Activated CD4-positive, CD25-positive, alpha-beta regulatory T cell treated with anti-CD3 and anti-CD28 coated beads, Interleukin-2, amount 50 U/mL, for 16 hours (primary cell): ENCODE results near the gene CC2D2A.

Experiments
- DNase-seq: peaks from one replicate; pipeline ENCODE4 v3.0.0-alpha.2; 2020; ENCODE audit warnings: low read depth, low spot score

Gene CC2D2A

DNA sequence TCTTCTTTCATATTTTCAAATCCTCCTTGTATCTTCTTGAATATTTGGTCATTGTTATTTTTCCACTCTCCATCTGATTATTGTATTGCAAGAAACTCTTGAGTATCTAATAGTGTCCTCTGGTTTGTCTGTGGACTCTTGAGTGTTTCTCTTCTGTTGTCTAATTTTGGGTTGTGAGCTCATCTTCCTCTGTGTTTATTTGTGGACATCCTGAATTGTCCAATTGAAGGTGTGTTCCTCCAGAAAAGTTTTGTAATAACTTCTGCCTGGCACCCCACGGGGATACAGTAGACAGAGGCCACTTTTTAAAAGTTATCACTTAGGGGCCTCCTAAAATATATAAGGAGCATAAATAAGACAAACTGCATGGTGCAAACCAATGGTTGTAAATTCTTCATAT is 3.1 kb upstream of the CC2D2A start:
- no peak for DNase-seq

DNA sequence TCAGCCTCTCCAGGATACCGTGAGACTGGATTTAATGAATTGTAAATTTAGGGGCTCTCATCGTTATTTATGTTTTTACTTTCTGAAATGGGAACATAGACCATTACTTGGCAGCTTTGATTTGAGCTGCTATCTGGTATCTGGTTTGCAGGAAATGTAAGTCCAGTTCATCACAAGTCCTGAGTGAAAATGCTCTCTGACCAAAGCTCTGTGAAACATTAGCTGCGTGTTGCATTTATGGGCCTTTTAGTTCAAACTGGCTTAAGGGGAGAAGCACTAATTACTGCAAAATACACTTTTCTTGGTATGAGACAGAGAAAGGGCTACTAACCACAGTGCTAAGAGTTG is 420 bp downstream of the CC2D2A start:
- DNase-seq = no peak

DNA sequence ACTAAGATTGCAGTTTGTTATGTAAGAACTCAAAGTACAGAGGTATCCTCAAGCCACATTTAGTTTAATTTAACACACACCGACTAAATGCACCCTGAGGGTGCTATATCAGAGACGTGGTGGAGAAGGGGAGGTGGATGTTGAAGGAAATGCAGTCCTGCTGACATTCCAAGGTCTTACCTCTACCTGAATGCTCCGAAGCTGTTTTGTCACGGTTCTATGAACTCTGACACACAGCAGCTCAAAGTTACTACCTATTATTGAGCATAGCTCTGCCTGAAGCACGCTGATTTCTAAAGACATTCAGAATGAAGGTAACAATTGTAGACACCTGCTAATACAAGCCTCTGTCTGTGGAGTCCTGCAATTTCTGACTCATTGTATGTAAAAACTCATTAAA is 6.7 kb downstream of the CC2D2A start:
- DNase-seq = no peak

DNA sequence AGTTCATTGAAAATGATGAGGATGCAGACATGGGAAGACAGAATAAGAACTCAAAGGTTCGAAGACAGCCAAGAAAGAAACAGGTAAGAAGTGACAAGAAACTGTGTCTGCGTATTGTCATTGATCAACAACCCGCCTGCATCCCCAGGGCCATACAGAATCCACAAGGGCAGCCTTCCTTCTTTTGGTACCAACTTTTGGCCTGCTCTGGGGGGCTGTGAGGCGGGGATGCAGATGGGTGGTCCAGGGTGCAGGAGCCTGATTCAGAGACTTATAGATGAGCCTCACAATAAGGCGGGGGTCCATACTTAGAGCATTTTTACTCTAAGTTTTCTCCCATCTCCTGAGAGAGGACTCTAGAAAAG is 9.0 kb downstream of the CC2D2A start:
- no peak for DNase-seq

DNA sequence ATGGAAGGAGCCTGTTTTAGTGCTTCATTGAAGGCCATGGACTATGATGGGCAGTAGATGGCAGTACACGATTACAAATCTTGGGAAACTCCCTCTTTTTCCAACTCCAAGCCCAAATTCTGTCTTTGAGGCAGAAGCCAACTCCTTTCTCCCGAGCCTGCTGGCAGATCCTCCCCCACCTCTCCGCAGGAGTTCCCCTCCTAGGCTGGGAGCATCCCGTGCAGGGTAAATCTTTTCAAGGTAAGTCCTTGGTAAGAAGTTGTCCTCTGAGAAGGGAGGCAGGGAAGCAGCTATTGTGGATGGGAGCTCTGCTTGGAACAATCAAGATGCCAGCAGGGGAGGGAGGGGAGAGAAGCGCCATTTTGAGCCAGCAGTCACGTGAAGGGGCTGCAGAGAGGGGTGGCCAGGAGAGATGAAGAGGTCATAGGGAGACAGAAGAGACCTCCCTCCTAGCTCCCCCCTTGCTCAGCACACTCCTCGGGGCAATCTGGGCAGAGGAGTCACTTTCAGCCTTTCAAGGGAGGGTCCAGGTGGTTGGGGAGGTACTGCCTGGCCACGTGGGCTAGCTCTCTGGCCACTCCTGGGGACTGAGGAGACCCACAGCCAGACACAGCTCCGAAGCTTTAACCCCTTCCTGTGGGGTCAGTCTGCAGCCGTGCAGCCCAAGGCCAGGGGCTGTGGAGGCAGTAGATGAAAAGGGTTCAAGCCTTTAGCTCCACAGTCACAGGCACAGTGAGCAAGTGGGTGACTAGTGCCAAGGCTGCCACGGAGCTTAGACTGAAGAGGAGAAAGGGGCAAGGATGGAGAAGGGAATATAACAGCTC is 9.6 kb downstream of the CC2D2A start:
- DNase-seq = no peak

DNA sequence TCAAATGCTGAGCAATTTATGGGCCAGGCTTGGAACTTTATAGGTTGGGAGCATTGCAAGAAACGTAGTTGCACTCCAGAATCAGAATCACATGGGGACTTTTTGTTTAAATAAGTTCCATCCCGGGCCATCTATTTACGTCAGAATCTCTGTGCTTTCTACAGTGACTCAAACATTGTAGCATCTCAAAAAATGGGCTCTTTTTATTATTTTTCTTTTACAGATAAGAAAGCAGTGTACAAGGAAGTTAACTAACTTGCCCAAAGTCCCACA is 10.2 kb downstream of the CC2D2A start:
- no peak for DNase-seq

DNA sequence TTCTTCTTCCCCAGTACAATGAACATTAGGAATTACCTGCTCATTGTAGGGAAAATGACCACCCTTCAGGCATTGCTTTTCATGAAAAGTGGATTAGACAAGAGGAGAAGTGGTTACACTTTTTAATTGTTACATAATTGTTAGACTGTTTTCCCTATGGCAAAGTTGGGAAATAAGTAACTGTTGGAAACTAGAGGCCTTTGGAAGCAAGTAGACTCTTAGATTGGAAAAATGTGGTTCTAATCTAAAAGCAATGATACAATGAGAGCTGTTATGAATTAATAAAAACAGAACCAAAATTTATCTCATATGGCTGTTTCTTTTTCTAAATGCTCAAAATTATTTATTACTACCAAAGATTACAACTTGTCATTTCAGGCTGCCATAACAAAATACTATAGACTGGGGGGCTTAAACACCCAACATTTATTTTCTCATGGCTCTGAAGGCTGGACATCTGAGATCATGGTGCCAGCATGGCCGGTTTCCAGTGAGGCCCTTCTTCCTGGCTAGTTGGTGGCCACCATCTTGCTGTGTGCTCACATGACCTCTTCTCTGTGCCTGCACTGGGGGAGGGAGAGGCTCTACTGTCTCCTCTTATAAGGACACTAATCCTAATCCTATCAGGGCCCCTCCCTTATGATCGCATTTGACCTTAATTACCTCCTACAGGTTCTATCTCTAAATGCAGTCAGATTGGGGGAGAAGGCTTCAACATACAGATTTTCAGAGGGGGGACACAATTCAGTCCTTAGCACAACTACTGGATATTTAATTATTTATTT is 12.5 kb downstream of the CC2D2A start:
- DNase-seq = no peak

DNA sequence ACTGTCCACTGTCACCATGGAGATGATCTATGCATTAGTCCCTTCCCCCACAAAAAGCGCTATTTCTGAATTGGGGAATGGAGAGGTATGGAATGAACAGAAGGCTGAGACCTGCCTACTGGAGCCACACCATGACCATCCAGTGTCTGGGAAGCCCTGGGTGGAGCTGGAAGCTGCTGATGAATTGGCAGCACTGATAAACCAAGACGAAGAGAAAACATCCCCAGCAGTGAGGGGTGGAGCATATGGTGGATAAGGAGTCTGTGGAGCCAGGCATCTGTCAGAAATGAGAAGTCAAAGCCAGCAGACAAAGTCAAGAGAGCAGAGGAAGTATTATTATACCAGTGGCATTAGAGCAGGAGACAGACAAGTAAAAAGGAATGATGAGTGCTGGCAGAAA is 13.2 kb downstream of the CC2D2A start:
- no peak for DNase-seq

DNA sequence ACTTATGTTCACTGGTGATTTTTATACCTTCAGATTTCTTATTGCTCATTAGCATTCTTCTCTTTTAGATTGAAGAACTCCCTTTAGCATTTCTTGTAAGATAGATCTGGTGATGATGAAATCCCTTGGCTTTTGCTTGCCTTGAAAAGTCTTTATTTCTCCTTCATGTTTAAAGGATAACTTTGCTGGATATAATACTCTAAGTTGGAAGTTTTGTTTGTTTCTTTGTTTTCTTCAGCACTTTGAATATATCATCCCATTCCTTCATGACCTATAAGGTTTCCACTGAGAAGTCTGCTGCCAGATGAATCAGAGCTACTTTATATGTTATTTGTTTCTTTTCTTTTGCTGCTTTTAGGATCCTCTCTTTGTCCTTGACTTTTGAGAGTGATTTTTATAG is 18.5 kb downstream of the CC2D2A start:
- DNase-seq = no peak

DNA sequence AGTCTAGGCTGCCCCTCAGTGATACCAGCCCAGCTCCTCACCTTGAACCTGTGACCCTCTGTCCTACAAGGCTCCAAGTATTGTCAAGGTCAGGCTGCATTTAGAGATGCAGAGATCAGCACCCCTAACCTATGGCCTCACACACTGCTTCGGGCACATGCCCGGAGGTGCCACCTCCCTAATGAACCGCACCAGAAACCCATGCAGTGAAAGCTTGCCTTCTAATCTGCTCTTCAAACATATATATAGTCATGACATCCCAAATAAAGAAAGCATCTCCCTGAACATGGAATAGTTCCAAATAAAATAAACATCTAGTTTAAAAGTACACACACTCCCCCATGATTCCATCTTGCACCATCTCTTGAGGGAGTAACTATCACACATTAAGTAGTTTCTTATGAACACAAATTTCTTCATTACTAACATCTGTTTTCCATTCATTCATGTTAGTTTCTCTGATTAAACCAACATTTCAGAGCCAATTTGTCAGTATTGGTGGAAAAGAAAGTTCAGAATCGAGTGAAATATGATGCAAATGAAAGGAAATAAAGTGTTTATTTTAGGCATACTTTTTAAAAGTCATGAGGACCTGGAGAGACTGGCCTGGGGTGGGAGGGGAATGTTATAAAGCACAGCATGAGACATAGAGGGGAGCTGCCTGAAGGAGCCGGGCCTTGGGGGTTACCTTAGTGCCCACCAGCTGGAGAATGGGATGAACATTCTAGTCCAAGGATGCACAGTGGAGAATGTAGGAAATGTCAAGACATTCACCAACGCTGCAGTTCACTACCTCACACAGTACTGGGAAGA is 19.2 kb downstream of the CC2D2A start:
- DNase-seq = no peak

DNA sequence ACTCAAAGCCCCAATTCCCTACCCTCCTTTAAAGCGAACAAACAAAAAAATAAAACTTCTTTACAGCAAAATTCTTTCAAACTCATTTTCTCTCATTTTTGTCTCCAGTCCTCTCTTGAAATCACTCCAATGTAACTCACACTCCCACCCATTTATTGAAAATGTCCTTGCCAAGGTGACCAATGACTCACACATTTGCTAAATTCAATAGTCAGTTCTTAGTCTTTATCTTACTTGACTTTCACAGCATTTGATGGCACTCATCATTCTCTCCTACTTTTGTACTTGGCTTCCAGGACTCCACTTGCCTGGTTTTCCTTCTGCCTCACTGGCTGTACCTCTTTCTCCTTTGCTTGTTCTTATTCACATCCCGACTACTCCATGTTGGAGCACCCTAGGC is 19.9 kb downstream of the CC2D2A start:
- DNase-seq = no peak

DNA sequence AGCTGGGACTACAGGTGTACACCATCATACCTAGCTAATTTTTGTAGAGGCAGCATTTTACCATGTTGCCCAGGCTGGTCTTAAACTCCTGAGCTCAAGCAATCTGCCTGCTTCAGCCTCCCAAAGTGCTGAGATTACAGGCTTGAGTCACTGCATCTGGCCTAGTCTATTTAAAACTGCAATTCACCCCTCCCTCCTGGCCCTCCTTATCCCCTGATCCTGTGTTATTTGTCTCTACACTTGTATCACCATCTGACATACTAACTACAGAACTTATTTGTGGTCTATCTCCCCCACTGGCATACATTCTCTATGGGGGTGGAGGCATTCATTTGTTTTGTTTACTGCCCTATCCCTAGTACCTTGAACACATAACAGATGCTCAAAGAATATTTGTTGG is 23.7 kb downstream of the CC2D2A start:
- DNase-seq = no peak

DNA sequence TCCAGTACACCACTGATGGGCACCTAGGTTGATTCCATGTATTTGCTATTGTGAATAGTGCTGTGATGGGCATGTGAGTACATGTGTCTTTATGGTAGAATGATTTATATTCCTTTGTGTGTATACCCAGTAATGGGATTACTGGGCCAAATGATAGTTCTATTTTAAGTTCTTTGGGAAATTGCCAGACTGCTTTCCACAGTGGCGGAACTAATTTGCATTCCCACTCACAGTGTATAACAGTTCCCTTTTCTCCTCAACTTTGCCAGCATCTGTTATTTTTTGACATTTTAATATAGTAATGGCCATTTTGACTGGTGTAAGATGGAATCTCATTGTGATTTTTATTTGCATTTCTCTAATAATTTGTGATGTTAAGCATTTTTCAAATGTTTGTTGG is 25.9 kb downstream of the CC2D2A start:
- DNase-seq = no peak

DNA sequence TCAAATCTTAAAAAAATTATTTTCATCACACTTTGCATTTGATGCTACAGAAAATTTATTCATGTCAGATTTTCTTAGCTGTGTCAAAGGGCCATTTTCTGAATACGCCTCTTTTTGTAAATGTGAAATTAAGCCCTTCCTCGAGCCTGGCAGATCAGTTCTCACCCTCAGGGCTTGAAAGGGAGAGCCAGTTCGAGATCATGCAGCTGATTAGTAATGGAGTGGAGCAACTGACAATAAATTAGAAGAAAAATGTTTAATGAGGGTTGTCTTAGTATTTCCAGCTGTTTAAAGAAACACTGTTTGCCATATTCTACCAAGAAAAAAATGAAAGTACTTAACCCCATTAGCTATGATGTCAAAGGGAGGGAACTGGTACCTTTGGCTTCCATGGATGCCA is 28.7 kb downstream of the CC2D2A start:
- DNase-seq = no peak

DNA sequence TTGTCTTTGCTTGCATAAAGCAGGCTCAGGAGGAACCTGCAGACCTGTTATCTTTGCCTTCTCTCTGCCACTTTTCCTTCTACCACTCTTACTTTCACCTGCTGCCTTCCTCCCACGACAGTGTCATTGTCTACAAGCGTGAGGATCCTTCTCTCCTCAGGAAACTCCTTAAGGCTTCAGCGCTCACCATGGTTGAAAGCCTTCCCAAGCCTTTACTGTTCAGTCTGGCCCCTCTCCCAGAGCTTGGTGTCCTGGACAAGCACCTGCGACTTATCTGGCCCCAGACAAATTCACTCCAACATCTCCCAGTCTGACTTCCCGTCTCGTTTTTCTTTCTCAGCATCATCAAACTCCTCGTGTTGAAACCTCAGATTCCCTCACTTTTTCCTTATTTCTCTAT is 31.0 kb downstream of the CC2D2A start:
- DNase-seq = no peak

DNA sequence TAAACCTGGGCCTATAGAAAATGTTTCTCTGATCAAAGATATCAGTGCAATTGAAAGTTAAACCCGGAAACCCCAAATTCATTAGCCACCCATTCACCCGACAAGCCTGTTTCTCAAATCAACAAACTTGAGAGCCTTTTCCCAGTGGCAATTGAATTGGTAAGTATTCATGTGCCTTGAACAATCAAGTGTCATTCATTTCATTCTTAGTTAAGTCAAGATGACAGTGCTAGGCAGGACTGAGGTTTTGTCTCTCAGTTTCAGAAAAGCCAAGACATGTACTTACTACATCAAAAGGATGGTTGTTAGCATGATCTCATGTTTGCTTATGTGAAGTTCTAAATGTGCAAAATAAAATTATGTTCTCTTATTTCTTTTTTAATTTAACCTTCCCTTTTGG is 32.3 kb downstream of the CC2D2A start:
- DNase-seq = no peak

DNA sequence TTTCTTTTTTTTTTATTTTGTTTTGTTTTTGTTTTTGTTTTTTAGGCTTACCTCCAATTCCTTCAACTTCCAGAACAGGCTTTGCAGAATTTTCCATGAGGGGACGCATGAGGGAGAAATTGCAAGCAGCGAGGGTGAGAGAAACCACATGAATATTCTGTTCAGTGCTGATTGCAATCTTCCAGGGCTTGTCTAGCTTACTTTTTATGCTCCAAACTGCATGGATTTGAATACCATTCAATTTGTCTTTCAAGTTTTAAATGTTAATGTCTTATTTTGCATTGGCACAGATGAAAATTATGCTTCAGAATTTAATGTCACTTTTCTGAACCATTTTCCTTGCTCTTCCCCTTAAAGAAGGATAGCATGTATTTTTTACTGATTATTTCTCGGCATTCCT is 32.7 kb downstream of the CC2D2A start:
- DNase-seq = no peak

DNA sequence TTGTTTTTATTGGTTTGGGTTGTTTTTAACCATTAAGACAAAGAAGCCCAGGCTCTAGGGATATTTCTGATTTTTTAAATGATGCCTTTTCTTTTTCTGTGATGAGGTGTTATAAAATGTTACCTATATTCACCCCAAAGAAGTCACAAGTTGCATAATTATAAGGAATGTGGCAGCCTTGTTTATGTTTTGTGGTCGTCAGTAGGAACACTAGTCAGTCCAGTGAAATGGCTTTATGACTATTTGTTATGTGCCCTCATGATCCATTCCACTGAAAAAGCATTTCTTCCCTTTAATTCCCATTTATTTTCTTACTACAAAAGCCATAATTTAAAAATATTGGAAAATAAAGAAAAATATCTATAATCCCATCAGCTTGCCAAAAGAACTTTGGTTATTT is 34.4 kb downstream of the CC2D2A start:
- DNase-seq = no peak

DNA sequence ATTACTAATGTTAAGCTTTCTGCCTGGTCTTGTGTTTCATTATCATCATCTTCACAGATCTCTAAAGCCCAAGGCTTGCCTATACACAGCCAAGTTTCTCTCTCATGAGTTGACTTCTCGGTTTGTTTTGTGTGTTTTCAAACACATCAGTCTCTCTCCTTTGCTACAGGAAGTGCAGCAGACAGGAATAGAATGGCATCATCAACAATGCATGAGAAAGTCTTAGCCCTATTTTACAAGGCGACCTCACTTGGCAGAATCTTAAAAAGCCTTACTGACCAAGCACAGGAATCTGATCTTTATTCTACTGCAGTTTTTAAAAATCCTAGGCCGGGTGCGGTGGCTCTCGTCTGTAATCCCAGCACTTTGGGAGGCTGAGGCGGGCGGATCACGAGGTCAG is 36.8 kb downstream of the CC2D2A start:
- no peak for DNase-seq

DNA sequence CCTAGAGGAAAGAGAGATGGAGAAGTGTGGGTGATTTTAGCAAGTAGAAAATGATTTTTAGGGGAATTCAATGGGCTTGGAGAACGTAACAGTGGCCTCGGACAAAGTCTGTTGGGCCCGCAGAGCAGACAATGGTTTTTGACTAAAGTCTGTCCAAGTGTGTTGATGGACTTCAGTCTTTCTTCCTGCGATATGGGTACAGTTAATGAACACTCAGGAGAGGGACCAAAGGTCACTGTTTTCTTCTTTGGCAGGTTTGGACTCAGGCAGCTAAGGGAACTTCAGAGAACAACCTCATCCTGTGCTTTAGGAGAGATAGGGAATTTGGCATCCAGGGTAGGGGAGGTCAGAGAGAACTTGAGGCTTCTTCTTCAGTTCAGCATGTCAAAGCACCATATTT is 38.0 kb downstream of the CC2D2A start:
- no peak for DNase-seq

DNA sequence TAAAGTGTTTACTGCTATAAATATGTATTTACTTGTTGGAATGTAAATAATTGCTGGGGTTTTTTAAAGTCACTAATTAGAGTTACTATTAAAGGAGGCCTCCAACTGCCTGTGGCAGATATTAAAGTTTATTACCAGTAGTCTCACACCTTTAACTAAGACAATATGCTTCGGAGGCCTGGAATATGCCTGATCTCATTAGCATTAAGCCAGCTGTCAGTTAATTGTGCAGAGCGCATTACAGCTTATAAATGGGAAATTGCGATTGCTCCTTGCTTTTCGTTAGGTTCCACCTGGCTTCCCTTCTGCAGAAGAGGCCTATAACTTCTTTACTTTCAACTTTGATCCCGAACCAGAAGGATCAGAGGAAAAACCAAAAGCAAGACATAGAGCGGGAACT is 41.3 kb downstream of the CC2D2A start:
- no peak for DNase-seq

DNA sequence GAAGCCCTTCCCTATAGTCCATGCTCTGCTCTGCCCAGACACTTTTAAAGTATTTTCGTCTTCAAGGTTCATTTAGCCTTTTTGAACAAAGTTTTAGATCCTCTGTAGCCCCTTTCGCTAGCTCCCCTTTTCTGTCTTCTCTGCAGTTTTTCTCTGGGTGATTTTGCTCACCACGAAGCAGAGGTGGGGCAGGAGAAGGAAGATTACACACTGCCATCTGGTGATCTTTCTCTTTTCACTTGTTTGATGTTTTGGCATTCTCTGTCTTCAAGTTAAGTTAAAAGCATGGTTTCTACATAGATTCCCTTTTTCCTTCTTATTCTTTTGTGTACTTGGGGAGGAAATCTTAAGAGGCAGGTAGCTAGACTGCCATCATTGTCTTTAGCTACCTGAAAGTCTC is 43.9 kb downstream of the CC2D2A start:
- no peak for DNase-seq

DNA sequence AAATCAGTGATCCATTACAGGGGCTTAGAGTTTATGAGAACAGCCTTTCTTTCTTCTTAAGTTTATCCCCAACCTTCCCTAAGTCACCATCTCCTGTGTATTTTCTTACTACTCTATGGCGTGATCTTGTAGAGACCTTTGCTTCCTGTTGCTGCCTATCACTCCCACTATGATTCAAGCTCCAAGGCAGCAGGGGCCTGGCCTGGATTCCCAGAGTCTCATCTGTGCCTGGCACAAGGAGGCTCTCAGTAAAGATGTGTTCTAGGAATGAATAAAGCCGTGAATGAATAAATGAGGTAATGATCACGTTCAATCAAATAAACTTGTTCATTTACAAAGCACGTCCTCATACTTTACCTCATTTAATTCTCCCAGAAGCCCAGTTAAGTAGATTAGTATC is 45.4 kb downstream of the CC2D2A start:
- DNase-seq = no peak
